GM18526 (cell line): Measurements from ENCODE around the gene OR2A5.

Experiments used
- POLR2A ChIP-seq: IDR thresholded peaks from 3 replicates; pipeline ENCODE4 v1.6.1; 2011; ENCODE audit not compliant: insufficient read length; ENCODE audit errors: extremely low read depth

The OR2A5 gene, protein sequence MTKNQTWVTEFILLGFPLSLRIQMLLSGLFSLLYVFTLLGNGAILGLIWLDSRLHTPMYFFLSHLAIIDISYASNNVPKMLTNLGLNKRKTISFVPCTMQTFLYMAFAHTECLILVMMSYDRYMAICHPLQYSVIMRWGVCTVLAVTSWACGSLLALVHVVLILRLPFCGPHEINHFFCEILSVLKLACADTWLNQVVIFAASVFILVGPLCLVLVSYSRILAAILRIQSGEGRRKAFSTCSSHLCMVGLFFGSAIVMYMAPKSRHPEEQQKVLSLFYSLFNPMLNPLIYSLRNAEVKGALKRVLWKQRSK

DNA sequence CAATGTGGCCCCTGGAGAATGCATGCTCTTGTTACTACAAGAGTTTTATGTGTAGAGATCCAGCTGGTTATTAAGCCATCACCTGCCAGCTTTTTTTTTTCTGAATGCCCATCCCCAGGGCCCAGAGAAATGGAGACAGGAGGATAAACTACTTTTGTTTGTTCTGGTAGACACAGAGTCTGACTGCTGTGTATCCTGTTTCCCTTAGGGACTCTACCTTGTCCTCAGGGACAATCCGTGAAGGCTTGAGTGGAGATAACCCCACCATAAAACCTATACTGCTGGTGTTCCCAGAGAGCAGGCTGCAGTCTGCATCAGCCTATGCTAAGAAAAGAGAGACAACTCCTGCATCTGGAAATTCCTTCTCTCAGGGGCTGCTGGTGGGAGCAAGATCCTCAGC, at the start of gene OR2A5:
Gene OR2A5, plus strand, starts transcription at position 301 of the 400 bp plus-strand sequence. CDS start 1,454 bp downstream, outside the sequence.
- no peak for TF ChIP-seq POLR2A

DNA sequence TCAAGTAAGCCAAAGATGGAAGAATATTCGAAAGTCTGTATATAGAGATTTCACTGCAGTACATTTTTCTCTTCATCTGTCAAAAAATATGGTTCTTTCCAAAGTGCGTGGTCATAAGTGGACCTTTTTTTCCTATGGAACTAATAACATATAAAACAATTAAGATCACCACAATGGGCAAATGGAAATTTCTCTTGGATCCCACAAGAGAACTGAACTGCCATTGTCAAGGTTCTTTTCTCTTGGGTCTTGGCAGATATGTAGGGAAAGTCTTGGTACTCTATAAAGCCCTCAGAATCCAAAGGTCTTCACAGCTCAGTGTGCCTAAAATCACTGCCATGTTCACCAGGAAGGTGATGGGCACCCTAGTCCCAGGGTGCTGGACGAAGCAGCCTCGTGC, 48.7 kb upstream of the OR2A5 start, which contains the start of gene OR6B1:
Gene OR6B1, plus strand, starts transcription at position 301 of the 400 bp plus-strand sequence. CDS start 3,677 bp downstream, outside the sequence.
- TF ChIP-seq POLR2A: no peak

DNA sequence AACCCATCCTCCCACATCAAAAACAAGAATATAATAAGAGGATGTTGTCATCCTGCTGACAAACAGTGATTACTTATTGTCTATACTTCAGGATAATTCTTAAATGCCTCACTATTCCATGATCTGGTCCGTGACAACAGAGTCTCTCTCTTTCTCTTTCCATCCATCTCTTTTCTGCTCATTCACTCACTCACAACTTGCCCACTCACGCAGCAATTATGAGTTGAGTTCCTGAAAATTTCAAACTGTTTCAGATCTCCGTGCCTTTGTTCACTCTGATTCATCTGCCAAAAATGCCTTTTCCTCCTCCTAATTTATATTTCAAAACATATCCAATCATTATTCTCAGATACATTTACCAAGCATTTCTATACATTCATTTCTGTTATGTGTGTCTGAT, 47.2 kb upstream of the OR2A5 start:
- TF ChIP-seq POLR2A: no peak

DNA sequence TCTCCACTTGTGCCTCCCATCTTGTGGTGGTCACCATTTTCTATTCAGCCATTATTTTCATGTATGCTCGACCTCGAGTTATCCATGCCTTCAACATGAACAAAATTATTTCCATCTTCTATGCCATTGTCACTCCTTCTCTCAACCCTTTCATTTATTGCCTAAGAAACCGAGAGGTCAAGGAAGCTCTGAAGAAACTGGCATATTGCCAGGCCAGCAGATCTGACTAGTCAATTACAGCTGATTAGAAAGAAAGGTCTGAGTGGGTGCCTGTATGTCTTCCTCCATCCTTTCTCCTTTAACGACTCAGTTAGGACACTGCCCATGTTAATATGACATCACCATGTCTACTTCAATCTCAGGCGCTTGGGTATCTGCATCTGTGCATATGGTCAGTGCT, 44.0 kb upstream of the OR2A5 start:
- TF ChIP-seq POLR2A: no peak

DNA sequence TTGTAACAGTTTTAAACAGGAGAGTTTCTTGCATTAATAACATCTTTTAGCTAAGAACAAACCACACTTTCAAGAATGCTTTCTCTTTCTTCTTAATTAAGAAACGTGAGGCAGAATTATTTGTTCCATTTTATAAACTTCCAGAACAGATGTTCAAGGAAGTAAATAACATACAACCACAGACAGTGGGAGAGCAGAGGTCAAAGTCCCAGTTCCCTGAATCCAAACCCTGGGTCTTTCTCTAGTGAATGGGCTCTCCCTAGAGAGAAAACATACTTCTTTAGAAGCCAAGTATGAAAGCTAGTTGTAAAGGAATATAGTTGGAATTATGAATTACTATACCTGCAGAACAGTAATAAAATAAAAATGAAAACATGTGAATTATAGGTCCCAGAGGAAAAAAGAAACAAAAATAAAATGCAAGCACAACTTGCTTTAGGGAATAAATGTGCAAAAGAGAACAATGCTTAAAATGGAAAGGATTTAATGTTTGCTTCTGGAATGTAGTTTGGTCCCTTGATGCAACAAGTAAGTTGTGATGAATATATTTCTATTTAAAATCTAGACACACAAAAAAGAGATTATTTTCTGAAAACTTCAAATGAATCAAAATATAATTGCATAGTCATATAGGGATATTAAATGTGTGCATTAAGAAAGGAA, 42.6 kb upstream of the OR2A5 start:
- no peak for TF ChIP-seq POLR2A

GRCh38 chr7:144006692-144007042, 42.1 kb upstream of the OR2A5 start:
- TF ChIP-seq POLR2A: no peak

- no peak for TF ChIP-seq POLR2A
These were observed 39.4 kb upstream of the OR2A5 start for GRCh38 chr7:144009361-144009760.

GRCh38 chr7:144011458-144012230, 37.1 kb upstream of the OR2A5 start:
- no peak for TF ChIP-seq POLR2A

DNA sequence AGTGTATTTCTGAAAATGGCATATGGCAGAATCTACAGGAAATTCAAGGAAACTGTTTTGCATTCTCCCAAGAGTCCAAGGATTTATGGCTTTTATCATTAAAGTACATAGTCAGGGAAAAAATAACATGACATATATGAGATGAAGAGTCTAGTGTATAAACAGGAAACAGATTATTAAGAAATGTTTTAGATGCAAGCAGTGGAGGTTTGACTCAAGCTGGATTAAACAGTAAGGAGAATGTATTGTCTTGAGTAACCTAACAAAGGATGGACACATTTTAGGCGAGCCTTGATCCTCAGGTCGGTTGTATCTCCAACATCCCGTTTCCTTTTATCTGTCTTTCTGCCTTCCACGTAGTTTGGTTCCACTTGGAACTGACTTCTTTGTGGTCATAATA, 30.7 kb upstream of the OR2A5 start:
- no peak for TF ChIP-seq POLR2A

- no peak for TF ChIP-seq POLR2A
These were observed 29.3 kb upstream of the OR2A5 start for GRCh38 chr7:144019457-144019856.

DNA sequence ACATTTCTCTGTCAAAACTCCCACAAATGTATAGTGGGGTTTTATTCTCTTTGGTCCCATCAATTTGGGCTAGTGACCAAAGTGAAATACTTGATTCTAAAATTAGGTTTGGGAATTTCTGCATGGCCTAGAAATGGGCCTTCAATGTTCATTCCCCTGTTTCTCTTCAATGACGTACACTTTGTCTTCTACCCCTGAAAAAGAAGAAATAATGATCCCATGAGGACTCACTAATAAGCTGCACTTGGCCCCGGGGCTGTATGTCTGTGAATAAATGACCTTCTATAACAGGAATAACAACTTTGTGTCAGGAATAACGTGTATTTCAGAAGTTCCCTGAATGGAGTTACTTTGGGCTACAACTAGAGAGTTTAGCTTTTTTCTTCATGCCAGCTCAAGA, 28.4 kb upstream of the OR2A5 start:
- TF ChIP-seq POLR2A: no peak

- no peak for TF ChIP-seq POLR2A
These were observed 26.6 kb upstream of the OR2A5 start for GRCh38 chr7:144022169-144022568.

DNA sequence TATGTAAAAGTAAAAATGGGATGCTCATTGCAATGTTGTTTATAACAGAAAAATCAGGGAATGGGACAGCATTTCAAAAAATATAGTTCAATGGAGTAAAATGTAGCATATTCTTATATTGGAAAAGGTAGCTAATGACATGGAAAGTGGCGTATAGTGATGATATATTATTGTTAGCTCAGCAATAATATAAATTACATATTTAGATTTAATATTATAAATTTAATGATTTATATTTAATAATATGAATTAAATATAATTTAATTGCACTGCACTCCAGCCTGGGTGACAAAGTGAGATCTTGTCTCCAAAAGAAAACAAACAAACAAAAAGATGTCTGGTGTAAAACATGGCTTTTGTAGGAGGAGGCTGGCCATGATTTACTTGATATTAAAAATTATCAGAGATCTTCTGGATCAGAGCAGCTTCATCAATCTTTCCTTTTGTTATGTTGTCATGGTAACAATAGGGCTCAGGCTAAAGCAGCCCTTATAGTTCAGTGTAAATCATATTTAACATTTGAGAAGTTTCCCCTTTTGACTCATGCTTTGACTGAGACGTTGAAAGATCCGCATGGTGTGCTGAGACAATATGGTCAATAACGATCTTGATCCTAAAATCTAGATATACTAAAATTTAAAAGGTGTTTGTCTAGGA, 25.4 kb upstream of the OR2A5 start:
- TF ChIP-seq POLR2A: no peak

DNA sequence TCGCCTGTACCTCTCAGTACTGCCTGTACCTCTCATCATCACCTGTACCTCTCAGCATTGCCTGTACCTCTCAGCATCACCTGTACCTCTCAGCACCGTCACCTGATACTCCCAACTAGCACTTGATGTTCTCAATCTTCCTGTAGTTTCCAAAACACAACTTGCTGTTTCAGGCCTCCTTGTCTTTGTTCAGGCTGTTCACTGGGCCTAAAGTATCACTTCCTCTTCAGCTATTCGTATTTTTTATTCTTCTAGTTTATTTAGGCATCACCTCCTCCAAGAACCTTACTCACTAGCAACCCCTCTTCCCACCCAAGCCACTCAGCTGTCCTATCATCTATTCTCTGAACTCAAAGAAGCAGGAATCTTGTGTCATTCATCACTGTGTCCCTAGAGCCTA, 24.5 kb upstream of the OR2A5 start:
- no peak for TF ChIP-seq POLR2A

DNA sequence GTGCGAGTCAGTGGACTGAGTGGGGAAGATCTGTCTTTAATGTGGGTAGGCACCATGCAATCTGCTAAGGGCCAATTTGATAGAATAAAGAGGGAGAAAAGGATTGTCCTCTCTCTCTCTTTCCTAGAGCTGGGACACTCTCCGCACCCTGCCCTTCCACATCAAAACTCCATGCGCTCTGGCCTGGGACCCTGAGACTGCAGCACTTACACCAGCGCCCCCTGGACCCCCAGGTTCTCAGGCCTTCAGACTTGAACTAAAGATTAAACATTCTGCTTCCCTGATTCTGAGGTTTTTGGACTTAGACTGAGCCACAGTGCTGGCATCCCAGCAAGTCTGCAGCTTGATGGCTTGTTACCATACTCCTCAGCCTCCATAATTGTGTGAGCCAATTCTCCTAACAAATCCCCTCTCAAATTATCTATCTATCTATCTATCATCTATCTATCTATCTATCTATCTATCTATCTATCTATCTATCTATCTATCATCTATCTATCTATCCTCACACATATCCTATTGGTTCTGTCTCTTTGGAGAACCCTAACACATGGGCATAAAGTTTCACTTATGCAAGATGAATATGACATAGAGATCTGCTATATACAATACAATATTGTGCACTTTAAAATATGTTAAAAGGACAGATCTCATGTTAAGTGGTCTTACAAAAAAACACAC, 22.4 kb upstream of the OR2A5 start:
- no peak for TF ChIP-seq POLR2A

GRCh38 chr7:144027070-144027469, 21.7 kb upstream of the OR2A5 start:
- TF ChIP-seq POLR2A: no peak

- TF ChIP-seq POLR2A: no peak
These were observed 20.8 kb upstream of the OR2A5 start for GRCh38 chr7:144027974-144028373.
